ENCODE results near the gene MYO1F. TPM values are rescaled to one million over a fixed set of nuclear protein-coding genes. Genes with fewer than 3 reads are reported as not detected.
A peak's percentile ranks its signal among the peaks of the same experiment; 100 is the strongest.

The MYO1F gene
- total and polyA plus RNA-seq, 2 donors, result 9.9 to 20.8 TPM

DNA sequence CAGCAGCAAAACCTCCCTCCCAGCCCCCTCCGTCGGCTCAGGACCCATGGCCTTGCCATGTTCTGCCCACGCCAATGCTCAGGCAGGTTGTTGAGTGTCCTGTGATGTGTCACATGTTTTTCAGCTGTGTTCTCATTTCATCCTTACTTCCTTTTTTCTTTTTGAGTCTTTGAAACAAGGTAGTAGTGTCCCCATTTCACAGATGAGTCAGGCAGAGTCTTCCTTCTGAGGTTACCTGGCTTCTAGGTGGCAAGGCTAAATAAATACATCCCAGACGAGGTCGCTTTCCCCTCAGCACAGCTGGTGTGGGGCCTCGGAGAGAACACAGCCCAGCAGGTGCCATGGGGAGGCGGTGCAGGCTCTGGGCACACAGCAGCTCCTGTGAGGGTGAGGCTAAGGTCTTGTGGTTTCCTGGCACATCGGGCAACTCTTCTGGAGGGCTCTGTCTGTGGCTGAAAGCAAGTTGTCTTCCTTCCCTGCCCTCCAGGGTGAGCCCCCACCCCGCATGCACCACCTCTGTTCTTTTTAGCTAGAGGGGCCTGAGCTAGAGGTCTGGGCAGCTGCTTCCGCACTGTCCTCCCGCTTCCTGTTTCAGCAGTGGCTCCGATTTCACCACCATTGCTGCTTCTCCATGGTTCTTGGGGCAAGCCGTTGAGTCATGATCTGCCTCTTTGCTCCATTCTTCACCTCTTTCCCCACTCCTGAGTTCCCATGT is 89.9 kb downstream of the MYO1F start:
- H3K36me3 ChIP-seq (ENCODE audit: control insufficient read depth in 2 of 2, insufficient read depth in 2 of 2, low read length in 1 of 2), result peaks cover 68 to 77% of the 10 kb centered on the region in 2 donors
- WGBS, result 17% methylated on average over 13 of the region's 13 CpGs
- H3K27me3 ChIP-seq (ENCODE audit: control insufficient read depth in 2 of 2, insufficient read depth in 1 of 2, low read length in 1 of 2), result no peaks in the 10 kb centered on the region
- H3K4me3 ChIP-seq (ENCODE audit: low read length in 2 of 2), result peak overlapping the region in 1 of 2 donors; percentile 16
- peak overlapping the region; percentile 88 to 91 for H3K27ac ChIP-seq (ENCODE audit: low read depth in 1 of 2, low read length in 1 of 2)
- H3K9me3 ChIP-seq (ENCODE audit: control insufficient read depth in 2 of 2, insufficient read depth in 1 of 2, low read length in 1 of 2), result no peaks in the 10 kb centered on the region
- DNase-seq (ENCODE audit: low read depth in 6 of 9, low spot score in 9 of 9), result peak in 8 of 9 donors; percentile 61 to 94 (median 83)
- H3K4me1 ChIP-seq (ENCODE audit: control insufficient read depth in 2 of 2, insufficient read depth in 2 of 2, low read length in 2 of 2), result peaks cover 56 to 78% of the 10 kb centered on the region in 2 donors

DNA sequence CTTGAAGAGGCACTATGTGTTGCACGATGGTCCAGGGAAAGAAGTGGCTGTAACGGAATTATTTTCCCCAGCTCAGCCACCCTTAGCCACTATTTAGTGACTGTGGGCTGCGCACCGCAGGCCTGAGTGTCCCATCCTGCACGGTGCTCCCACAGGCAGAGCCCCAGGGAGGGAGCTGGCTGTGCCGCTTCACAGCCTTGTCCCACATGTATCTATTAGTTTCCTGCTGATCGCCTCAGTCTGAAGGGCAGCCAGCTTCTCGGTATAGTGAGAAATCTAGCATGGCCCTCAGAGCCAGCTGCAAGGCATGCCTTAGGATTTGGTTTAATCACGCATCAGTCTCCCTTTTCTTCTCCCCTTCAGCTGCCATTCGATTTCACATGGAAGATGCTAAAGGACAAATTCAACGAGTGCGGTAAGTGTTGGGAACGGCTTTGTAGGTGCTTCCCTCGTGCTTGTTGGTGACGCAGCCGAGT is 90.5 kb downstream of the MYO1F start:
- Histone ChIP-seq H3K4me1 (ENCODE audit: control insufficient read depth in 2 of 2, insufficient read depth in 2 of 2, low read length in 2 of 2) (peaks cover 60 to 84% of the 10 kb centered on the region in 2 donors), H3K9me3 (ENCODE audit: control insufficient read depth in 2 of 2, insufficient read depth in 1 of 2, low read length in 1 of 2) (no peaks in the 10 kb centered on the region), H3K27ac (ENCODE audit: low read depth in 1 of 2, low read length in 1 of 2) (peak overlapping the region; percentile 88 to 91), H3K36me3 (ENCODE audit: control insufficient read depth in 2 of 2, insufficient read depth in 2 of 2, low read length in 1 of 2) (peaks cover 70 to 82% of the 10 kb centered on the region in 2 donors), H3K27me3 (ENCODE audit: control insufficient read depth in 2 of 2, insufficient read depth in 1 of 2, low read length in 1 of 2) (no peaks in the 10 kb centered on the region), H3K4me3 (ENCODE audit: low read length in 2 of 2) (no peak overlapping the region)
- DNase-seq (ENCODE audit: low read depth in 6 of 9, low spot score in 9 of 9), result no peak
- 88% methylated on average over 16 of the region's 16 CpGs for WGBS

DNA sequence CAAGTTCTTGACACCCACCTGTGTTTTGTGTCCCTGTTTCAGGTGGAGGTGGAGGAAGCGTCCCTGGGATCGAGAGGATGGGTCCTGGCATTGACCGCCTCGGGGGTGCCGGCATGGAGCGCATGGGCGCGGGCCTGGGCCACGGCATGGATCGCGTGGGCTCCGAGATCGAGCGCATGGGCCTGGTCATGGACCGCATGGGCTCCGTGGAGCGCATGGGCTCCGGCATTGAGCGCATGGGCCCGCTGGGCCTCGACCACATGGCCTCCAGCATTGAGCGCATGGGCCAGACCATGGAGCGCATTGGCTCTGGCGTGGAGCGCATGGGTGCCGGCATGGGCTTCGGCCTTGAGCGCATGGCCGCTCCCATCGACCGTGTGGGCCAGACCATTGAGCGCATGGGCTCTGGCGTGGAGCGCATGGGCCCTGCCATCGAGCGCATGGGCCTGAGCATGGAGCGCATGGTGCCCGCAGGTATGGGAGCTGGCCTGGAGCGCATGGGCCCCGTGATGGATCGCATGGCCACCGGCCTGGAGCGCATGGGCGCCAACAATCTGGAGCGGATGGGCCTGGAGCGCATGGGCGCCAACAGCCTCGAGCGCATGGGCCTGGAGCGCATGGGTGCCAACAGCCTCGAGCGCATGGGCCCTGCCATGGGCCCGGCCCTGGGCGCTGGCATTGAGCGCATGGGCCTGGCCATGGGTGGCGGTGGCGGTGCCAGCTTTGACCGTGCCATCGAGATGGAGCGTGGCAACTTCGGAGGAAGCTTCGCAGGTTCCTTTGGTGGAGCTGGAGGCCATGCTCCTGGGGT is 91.5 kb downstream of the MYO1F start:
- Histone ChIP-seq H3K36me3 (ENCODE audit: control insufficient read depth in 2 of 2, insufficient read depth in 2 of 2, low read length in 1 of 2) (peaks cover 72 to 84% of the 10 kb centered on the region in 2 donors), H3K27ac (ENCODE audit: low read depth in 1 of 2, low read length in 1 of 2) (peak overlapping the region; percentile 88 to 91), H3K4me1 (ENCODE audit: control insufficient read depth in 2 of 2, insufficient read depth in 2 of 2, low read length in 2 of 2) (peaks cover 68 to 93% of the 10 kb centered on the region in 2 donors), H3K4me3 (ENCODE audit: low read length in 2 of 2) (no peak overlapping the region), H3K9me3 (ENCODE audit: control insufficient read depth in 2 of 2, insufficient read depth in 1 of 2, low read length in 1 of 2) (no peaks in the 10 kb centered on the region), H3K27me3 (ENCODE audit: control insufficient read depth in 2 of 2, insufficient read depth in 1 of 2, low read length in 1 of 2) (no peaks in the 10 kb centered on the region)
- WGBS, result 99% methylated on average over 62 of the region's 62 CpGs
- no peak for DNase-seq (ENCODE audit: low read depth in 6 of 9, low spot score in 9 of 9)

DNA sequence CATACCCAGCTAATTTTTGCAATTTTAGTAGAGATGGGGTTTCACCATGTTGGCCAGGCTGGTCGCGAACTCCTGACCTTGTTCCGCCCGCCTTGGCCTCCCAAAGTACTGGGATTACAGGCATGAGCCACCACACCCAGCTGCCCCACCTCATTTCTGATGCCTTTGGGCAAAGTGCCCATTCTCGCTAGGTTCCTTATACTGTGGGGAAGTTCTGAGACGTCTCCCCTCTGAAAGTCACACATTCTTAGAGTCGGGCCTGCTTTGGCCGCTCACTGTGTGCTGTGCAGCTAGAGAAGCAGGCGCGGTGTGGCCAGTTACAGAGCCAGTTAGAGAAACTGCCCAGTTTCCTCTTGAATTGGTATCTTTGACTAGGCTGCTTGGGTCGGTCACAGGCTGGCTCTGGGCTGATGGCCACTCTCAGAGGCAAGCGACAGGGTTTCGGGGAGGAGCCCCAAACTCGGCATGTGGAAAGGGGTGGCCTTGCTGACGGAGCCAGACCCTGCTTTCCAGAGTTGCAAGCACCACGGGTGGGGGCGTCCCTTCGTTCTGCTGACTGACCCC is 92.8 kb downstream of the MYO1F start:
- Histone ChIP-seq H3K4me1 (ENCODE audit: control insufficient read depth in 2 of 2, insufficient read depth in 2 of 2, low read length in 2 of 2) (peaks cover 76 to 96% of the 10 kb centered on the region in 2 donors), H3K4me3 (ENCODE audit: low read length in 2 of 2) (no peak overlapping the region), H3K27ac (ENCODE audit: low read depth in 1 of 2, low read length in 1 of 2) (no peak overlapping the region), H3K9me3 (ENCODE audit: control insufficient read depth in 2 of 2, insufficient read depth in 1 of 2, low read length in 1 of 2) (no peaks in the 10 kb centered on the region), H3K36me3 (ENCODE audit: control insufficient read depth in 2 of 2, insufficient read depth in 2 of 2, low read length in 1 of 2) (peaks cover 64 to 86% of the 10 kb centered on the region in 2 donors), H3K27me3 (ENCODE audit: control insufficient read depth in 2 of 2, insufficient read depth in 1 of 2, low read length in 1 of 2) (no peaks in the 10 kb centered on the region)
- 97% methylated on average over 18 of the region's 18 CpGs for WGBS
- DNase-seq (ENCODE audit: low read depth in 6 of 9, low spot score in 9 of 9), result no peak

DNA sequence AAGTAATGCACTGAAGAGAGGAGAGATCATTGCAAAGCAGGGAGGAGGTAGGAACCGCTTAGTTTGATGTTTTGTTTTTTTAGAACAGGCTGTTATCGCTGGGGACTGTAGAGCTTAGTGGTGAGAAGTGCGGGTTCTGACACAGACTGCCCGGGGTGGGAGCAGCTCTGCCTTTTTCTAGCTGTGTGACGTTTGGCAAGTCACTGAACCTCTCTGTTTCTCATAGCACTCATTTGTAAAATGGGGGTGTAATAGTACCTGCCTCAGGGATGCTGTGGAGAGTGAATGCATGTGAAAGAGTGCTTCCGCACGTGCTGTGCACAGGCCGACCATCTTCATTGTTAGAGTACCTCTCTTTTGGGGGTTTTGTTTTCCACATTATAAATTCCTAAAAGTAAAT is 94.1 kb downstream of the MYO1F start:
- H3K36me3 ChIP-seq (ENCODE audit: control insufficient read depth in 2 of 2, insufficient read depth in 2 of 2, low read length in 1 of 2), result peaks cover 66 to 86% of the 10 kb centered on the region in 2 donors
- 92% methylated on average over 8 of the region's 8 CpGs for WGBS
- no peaks in the 10 kb centered on the region for H3K9me3 ChIP-seq (ENCODE audit: control insufficient read depth in 2 of 2, insufficient read depth in 1 of 2, low read length in 1 of 2)
- peak overlapping the region in 1 of 2 donors; percentile 95 for H3K27ac ChIP-seq (ENCODE audit: low read depth in 1 of 2, low read length in 1 of 2)
- H3K27me3 ChIP-seq (ENCODE audit: control insufficient read depth in 2 of 2, insufficient read depth in 1 of 2, low read length in 1 of 2), result no peaks in the 10 kb centered on the region
- H3K4me3 ChIP-seq (ENCODE audit: low read length in 2 of 2), result no peak overlapping the region
- no peak for DNase-seq (ENCODE audit: low read depth in 6 of 9, low spot score in 9 of 9)
- peaks cover 84 to 97% of the 10 kb centered on the region in 2 donors for H3K4me1 ChIP-seq (ENCODE audit: control insufficient read depth in 2 of 2, insufficient read depth in 2 of 2, low read length in 2 of 2)

DNA sequence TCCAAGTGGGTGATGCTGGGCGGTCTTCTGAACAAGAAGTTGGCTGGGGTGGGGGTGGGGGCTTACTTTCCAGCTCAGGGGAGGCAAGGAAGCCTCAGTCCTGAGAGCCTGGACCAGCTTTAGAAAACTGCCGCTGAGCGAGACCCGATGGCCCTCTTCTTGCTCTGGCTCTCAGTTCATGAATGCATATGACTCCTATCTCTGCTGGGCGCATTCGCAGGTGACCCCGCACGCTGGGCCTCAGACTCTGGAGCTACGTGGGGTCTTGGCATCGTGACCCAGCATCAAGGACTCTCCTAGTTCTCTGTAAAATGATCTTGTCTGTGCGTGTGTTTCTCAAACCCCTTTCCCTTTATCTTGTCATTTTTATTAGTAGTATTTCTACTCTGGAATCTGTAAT is 94.5 kb downstream of the MYO1F start:
- no peaks in the 10 kb centered on the region for H3K9me3 ChIP-seq (ENCODE audit: control insufficient read depth in 2 of 2, insufficient read depth in 1 of 2, low read length in 1 of 2)
- H3K36me3 ChIP-seq (ENCODE audit: control insufficient read depth in 2 of 2, insufficient read depth in 2 of 2, low read length in 1 of 2), result peaks cover 67 to 86% of the 10 kb centered on the region in 2 donors
- H3K4me3 ChIP-seq (ENCODE audit: low read length in 2 of 2), result no peak overlapping the region
- H3K27me3 ChIP-seq (ENCODE audit: control insufficient read depth in 2 of 2, insufficient read depth in 1 of 2, low read length in 1 of 2), result no peaks in the 10 kb centered on the region
- no peak for DNase-seq (ENCODE audit: low read depth in 6 of 9, low spot score in 9 of 9)
- H3K4me1 ChIP-seq (ENCODE audit: control insufficient read depth in 2 of 2, insufficient read depth in 2 of 2, low read length in 2 of 2), result peaks cover 84 to 97% of the 10 kb centered on the region in 2 donors
- peak overlapping the region in 1 of 2 donors; percentile 95 for H3K27ac ChIP-seq (ENCODE audit: low read depth in 1 of 2, low read length in 1 of 2)
- 94% methylated on average over 11 of the region's 11 CpGs for WGBS

DNA sequence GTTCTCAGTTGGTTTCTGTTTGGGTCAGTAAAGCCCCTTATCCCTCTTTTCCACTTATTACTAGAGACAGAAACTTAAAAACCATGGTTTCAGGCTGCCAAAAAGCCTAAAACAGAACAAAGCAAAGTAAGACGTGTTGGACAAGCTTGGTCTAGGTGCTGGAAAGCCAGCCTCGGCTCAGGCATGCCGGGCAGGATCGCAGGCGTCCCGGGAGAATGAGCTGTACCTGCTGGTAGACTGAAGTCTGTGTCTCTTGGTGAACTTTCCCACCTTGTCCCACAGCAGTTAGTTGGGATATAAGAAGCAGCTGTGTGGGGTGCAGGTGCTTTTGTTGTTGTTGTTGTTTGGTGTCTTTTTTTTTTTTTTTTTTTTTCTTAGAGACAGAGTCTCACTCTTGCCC is 95.6 kb downstream of the MYO1F start:
- H3K9me3 ChIP-seq (ENCODE audit: control insufficient read depth in 2 of 2, insufficient read depth in 1 of 2, low read length in 1 of 2), result no peaks in the 10 kb centered on the region
- H3K36me3 ChIP-seq (ENCODE audit: control insufficient read depth in 2 of 2, insufficient read depth in 2 of 2, low read length in 1 of 2), result peaks cover 73 to 86% of the 10 kb centered on the region in 2 donors
- peak overlapping the region; percentile 80 to 95 for H3K27ac ChIP-seq (ENCODE audit: low read depth in 1 of 2, low read length in 1 of 2)
- DNase-seq (ENCODE audit: low read depth in 6 of 9, low spot score in 9 of 9), result no peak
- H3K4me1 ChIP-seq (ENCODE audit: control insufficient read depth in 2 of 2, insufficient read depth in 2 of 2, low read length in 2 of 2), result peaks cover 81 to 95% of the 10 kb centered on the region in 2 donors
- no peaks in the 10 kb centered on the region for H3K27me3 ChIP-seq (ENCODE audit: control insufficient read depth in 2 of 2, insufficient read depth in 1 of 2, low read length in 1 of 2)
- peak overlapping the region; percentile 6 to 28 for H3K4me3 ChIP-seq (ENCODE audit: low read length in 2 of 2)
- 83% methylated on average over 6 of the region's 6 CpGs for WGBS

DNA sequence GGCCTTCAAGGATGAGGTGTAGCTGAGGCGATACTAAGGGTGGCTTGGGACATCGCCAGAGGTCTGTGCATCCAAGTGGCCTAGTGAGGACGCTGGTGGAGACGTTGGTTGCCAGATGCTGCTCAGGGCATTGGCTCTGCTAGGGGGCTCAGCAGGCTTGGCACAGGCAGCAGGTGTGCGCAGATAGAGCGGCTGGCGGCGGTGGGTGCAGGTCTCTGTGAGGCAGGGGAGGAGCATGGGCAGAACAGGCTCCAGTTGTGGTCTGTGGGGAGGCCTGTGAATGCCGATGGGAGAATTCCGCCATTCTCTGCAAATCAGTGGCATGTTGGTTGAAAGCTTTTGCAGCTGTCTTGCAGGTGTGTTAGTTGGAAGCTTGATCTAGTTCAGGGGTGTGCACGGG is 96.0 kb downstream of the MYO1F start:
- Histone ChIP-seq H3K9me3 (ENCODE audit: control insufficient read depth in 2 of 2, insufficient read depth in 1 of 2, low read length in 1 of 2) (no peaks in the 10 kb centered on the region), H3K4me3 (ENCODE audit: low read length in 2 of 2) (peak overlapping the region in 1 of 2 donors; percentile 28), H3K27ac (ENCODE audit: low read depth in 1 of 2, low read length in 1 of 2) (peak overlapping the region; percentile 85 to 95), H3K4me1 (ENCODE audit: control insufficient read depth in 2 of 2, insufficient read depth in 2 of 2, low read length in 2 of 2) (peaks cover 77 to 90% of the 10 kb centered on the region in 2 donors), H3K27me3 (ENCODE audit: control insufficient read depth in 2 of 2, insufficient read depth in 1 of 2, low read length in 1 of 2) (no peaks in the 10 kb centered on the region), H3K36me3 (ENCODE audit: control insufficient read depth in 2 of 2, insufficient read depth in 2 of 2, low read length in 1 of 2) (peaks cover 73 to 86% of the 10 kb centered on the region in 2 donors)
- DNase-seq (ENCODE audit: low read depth in 6 of 9, low spot score in 9 of 9), result peak in 8 of 9 donors; percentile 62 to 92 (median 86)
- WGBS, result 7% methylated on average over 11 of the region's 11 CpGs
